ENCODE results near the gene ATF7IP.
"Not testable (repeated sequence)": the region's sequence is repeated elsewhere in the genome, so short reads cannot be mapped to it uniquely, and the experiment has no call there.

GRCh38 chr12:14354665-14355064, 10.8 kb upstream of the ATF7IP start:
- not testable (repeated sequence) for TF ChIP-seq CTCF (conservative IDR thresholded peaks at IDR 0.05 in 1 of 2, IDR thresholded peaks at IDR 0.05 in 1 of 2; ENCODE audit: extremely low read depth in 1 of 2, insufficient read depth in 1 of 2, low read depth in 1 of 2, low read length in 2 of 2); EZH2 (IDR thresholded peaks at IDR 0.05; ENCODE audit: borderline replicate concordance, low read length)

Data from mammary epithelial cell (primary cell).